HG02759 (cell line): ENCODE data around the gene IL17B.

Experiments
- ATAC-seq: cut with Tn5 transposase; IDR thresholded peaks from one replicate; pipeline ENCODE4 v1.9.1; 2021; ENCODE audit warnings: mild to moderate bottlenecking, moderate library complexity; ENCODE audit not compliant: unreplicated experiment

Gene IL17B

GRCh38 chr5:149379177-149379761 is at the start of gene IL17B:
Gene IL17B, minus strand, starts transcription at chr5:149379292. Its CDS starts 67 bp downstream, at chr5:149379225.
- ATAC-seq: no peak

DNA sequence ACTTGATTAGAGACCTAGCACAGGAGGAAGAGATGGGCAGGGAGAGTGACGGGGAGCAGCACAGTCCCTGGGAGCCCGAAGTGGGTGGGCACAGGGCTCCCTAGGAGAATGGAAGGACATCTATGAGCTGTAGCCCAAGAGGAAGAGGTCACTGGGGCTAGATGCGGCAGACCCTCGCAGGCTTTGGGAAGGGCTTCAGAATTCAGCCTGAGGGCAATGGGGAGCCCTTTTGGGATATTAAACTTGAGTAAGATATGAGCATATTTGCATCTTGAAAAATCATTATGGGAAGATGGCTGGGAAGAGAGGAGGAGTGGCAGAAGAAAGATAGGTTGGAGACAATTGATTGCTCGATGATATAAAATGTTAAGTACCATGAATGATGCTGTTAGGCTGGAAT is 48.9 kb upstream of the IL17B start:
- ATAC-seq: no peak

- no peak for ATAC-seq
These were observed 48.3 kb upstream of the IL17B start for GRCh38 chr5:149427374-149427773.

DNA sequence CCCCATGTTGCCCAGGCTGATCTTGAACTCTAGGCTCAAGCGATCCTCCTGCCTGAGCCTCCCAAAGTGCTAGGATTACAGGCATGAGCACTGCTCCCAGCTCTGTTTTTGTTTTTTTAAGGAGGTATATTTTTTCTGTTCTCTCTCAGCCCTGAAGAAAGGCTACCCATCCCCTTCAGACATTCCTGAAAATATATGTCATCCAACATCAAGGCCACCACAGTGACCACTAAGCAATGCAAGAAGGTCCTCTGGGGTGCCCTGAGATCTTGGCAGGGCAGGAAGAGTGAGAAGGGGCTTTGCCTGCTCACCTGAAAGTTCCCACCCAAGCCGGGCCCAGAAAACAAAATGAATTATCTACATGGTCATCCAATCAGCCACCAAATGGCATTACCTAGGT is 47.8 kb upstream of the IL17B start:
- no peak for ATAC-seq

DNA sequence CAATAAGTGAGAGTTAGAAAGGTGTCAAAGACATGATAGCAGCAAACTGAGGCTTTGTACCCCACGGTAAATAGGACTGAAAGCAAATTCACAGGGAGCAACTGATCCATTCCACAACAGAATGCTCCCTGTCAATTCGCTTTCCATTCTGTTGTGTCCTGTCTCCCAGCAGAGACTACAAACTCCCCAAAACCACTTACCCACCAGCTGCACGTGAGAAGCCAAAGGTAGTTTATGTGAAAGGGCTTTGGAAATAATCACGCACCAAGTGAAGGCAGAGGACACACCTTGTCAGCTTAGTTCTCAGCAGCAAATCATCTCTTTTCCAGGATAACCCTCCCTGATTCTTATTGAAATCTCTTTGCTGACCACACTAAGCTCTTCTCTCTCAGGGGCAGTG is 46.6 kb upstream of the IL17B start:
- ATAC-seq: no peak

DNA sequence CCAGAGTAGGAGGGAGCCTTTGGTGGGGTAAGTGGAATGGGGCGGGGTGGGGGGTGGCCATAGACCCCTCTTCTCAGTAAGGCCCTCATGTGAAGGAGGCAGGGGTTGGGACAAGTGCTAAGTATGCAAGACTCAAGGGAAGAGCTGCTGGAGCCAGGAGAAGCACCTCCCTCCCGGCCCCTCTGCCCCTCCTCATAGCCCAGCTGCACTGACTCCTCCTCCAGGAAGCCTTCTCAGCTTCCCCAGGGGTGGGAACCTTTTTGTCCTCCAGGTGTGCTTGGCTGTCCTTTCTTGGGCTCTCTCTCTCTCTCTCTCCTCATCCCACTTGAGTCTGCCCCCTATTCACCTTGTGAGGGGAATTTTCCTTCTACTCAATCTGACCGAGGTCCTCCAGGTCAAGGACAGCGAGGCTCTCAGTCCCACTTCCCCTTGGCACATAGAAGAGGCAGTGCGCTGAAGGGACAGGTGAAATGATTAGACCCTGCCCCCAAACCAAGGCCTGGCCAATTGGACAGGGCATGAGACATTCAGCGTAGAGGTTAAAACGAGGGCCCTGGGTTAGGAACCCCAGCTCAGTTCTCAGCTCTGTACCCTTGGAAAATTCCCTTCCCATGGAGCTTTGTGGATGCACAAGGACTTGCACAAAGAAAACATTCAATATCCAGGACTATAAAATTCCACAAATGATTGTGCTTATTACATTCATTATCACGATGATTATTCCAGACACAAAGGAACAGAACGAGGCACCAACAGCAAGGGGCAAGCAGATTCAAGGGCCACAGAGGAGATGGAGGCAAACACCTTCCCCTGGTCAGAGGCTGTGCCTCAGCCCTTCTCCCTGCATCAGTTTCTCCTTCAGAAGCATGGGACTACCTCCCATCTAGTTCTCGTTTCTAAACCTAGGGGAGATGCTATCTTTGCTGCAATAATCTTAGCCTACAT is 45.6 kb upstream of the IL17B start:
- ATAC-seq: no peak

- ATAC-seq: no peak
These were observed 44.7 kb upstream of the IL17B start for GRCh38 chr5:149423794-149424268.

GRCh38 chr5:149423049-149423793 is 44.1 kb upstream of the IL17B start:
- ATAC-seq: no peak

- ATAC-seq: no peak
These were observed 43.4 kb upstream of the IL17B start for GRCh38 chr5:149422366-149423048.

DNA sequence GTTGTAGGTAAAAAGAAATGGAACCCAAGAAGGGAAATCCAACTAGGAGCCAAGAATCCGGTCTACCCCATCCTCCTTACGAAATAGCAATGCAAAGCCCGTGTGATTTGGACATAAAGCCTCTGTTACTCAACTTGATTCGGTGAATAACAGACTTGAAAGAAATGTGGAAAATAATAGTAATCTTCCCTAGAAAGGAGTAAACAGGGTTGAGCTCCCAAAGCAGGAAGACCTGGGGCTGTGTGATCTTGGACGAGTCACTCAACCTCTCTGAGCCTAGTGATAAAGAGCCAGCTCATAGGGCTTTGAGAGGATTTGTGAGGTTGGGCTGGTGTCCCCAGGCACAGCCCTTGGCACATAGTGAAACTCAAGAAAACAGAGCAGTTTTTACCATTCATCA is 42.7 kb upstream of the IL17B start:
- no peak for ATAC-seq

DNA sequence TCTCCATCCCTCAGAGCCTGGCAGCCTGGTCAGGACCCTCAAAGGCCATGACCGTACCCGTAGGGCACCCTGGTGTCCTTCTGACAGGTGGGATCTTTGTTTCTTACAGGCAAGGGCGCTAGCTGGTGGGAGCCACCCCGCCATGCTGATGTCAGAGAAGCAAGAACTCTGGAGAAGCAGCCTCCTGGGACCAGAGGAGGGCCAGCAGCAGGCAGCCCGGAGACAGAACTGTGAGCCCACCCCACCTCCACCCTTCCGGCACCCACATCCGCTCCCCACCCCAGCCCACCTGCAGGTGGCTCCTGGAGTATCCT is 42.2 kb upstream of the IL17B start:
- ATAC-seq: no peak

GRCh38 chr5:149420545-149421371 is 41.7 kb upstream of the IL17B start:
- no peak for ATAC-seq

GRCh38 chr5:149419859-149420544 is 40.9 kb upstream of the IL17B start:
- no peak for ATAC-seq

GRCh38 chr5:149419532-149419858 is 40.4 kb upstream of the IL17B start:
- ATAC-seq: no peak

- ATAC-seq: no peak
These were observed 39.9 kb upstream of the IL17B start for GRCh38 chr5:149418910-149419531.

DNA sequence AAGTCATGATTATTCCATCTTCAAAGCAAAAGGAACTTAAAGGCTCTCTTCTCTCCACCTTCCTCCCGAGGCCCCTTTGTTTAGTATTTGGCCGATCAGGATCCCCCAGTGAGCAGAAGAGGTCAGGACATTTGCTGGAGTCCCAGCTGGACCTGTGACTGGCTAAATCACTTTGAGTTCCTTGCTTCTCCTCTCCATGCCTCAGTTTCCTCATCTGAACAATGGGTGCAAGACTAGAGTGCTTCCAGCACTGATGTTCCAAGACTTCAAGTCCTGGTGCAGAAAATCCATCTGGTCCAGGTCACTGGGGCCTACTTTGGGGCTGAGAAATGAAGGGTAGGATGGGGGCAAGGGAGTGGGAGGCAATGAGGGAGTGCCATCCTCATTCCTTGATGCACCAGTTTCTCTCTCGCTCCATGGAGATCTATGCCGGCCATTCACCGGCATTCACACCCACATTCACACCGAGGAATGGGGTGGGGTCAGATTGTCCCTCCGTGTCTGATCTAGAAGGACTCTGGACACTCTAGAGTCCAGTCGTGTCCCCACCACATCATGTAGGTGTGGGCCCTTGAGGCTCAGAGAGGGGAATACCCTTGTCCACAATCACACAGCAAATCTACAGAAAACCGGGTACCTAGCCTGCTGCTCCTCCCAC is 38.7 kb upstream of the IL17B start:
- ATAC-seq: no peak

DNA sequence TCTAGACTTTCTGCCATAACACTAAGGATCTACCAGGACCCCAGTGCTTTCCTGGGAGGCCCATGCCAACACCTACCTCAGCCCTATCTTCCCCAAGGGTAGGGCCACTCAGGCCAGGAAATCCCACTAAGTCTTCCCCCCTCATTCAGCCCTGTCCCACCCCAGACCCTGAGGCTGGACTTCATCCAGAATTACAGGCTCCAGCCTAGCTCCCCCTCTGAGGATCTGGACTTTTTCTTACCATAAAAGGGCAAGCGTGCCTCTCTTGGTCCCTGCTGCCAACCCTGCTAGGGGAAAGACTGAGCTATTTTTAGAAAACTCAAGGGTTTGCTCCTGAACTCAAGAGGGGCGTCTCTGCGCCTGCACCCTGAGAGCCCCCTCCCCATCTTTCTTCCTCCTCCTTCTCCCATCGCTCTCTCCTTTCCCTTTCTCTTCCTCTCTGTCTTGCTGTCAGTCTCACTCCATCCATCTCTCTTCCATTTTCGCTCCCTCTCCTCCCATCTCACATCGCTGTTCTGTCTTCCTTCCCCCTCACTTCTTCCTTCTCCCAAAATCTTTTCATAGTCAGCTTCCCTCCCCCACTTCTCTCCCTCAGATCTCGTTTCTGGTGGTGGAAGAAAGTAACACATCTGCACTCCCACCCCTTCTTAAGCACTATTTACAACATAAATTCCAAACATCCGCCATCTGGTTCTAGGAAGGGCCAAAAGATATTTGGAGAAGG is 38.1 kb upstream of the IL17B start:
- no peak for ATAC-seq
